Esophagus muscularis mucosa (tissue), 3 donors: ENCODE results near the gene RASGRF2.

ENCODE experiments used
- EP300 ChIP-seq: sonication (generic); formaldehyde crosslinking; IDR thresholded peaks from one replicate; pipeline ENCODE4 v1.6.1; 2017; ENCODE audit warnings: antibody characterized with exemption
- POLR2AphosphoS5 ChIP-seq, 2 donors: sonication (generic); formaldehyde crosslinking; IDR thresholded peaks; one replicate each; pipeline ENCODE4 v1.6.1; 2017; ENCODE audit warnings: antibody characterized with exemption in 2 of 2

DNA sequence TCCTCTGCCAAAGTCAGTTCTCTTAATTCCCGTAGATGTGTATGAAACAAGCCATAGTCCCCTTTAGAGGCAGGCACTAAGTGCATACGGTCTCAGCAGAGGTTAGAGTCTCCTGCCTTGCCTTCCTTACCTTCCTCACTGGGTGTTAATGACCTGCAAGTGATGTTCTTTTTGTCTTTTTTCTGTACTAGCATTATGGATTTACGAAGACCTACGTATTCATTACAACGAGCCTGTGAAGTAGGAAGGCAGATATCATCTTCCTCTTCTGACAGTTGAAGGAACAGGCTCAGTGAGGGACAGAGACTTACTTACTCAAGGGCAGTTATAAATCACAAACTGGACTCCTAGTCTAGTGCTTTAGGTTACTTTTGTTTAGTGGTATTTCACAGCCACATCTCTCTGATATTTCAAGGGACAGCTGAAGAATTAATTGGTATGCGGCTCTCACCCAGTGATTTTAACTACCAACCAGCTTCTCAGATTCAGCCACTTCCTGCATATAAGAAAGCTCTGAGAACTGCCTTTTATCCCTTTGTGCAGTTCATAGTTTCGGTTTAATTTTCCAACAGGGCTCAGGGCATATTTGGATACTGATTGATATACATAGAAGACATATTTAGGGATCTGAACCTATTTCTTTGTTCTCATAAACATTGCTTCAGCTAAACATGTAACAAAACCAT is 187.9 kb downstream of the RASGRF2 start:
- TF ChIP-seq POLR2AphosphoS5 (IDR thresholded peaks at IDR 0.05) = no peak
- TF ChIP-seq EP300 = no peak
